LNCaP clone FGC (cell line): Measurements from ENCODE around the gene TENM4.

Source experiments
- DNase-seq: peaks from one replicate; pipeline ENCODE4 v3.0.0-alpha.2; 2011; ENCODE audit warnings: low read depth
- H3K4me3 ChIP-seq: 2 replicates; pipeline ENCODE4 v1.5.1; 2011; ENCODE audit warnings: mild to moderate bottlenecking, low read depth, low read length, control low read depth
- CTCF ChIP-seq: IDR thresholded peaks from 2 replicates; pipeline ENCODE4 v1.5.1; 2012; ENCODE audit warnings: mild to moderate bottlenecking; ENCODE audit not compliant: control insufficient read depth, insufficient read depth; ENCODE audit errors: extremely low read depth

TENM4 gene

GRCh38 chr11:78853521-78853920, 587.3 kb downstream of the TENM4 start:
- no peak for TF ChIP-seq CTCF
- no peak overlapping the region for H3K4me3 ChIP-seq
- DNase-seq, result no peak

GRCh38 chr11:78851878-78852586, 588.8 kb downstream of the TENM4 start:
- no peak for TF ChIP-seq CTCF
- H3K4me3 ChIP-seq, result no peak overlapping the region
- DNase-seq, result no peak

- TF ChIP-seq CTCF, result no peak
- no peak for DNase-seq
- no peak overlapping the region for H3K4me3 ChIP-seq
Measured at GRCh38 chr11:78850078-78850477, 590.8 kb downstream of the TENM4 start.

GRCh38 chr11:78846269-78846668, 594.6 kb downstream of the TENM4 start:
- DNase-seq, result no peak
- no peak overlapping the region for H3K4me3 ChIP-seq
- no peak for TF ChIP-seq CTCF

GRCh38 chr11:78845496-78845895, 595.3 kb downstream of the TENM4 start:
- no peak for DNase-seq
- no peak for TF ChIP-seq CTCF

GRCh38 chr11:78841456-78842060, 599.3 kb downstream of the TENM4 start:
- TF ChIP-seq CTCF, result no peak
- DNase-seq, result no peak

More at GRCh38 chr11:78845496-78845895, 595.3 kb downstream of the TENM4 start:
- H3K4me3 ChIP-seq, result no peak overlapping the region

More at GRCh38 chr11:78841456-78842060, 599.3 kb downstream of the TENM4 start:
- H3K4me3 ChIP-seq, result no peak overlapping the region
